HG03175 (cell line): ENCODE data around the gene HIF1A.

Experiments used
- ATAC-seq: cut with Tn5 transposase; IDR thresholded peaks from one replicate; pipeline ENCODE4 v1.9.1; 2021; ENCODE audit warnings: mild to moderate bottlenecking, moderate library complexity; ENCODE audit not compliant: unreplicated experiment

The HIF1A gene

DNA sequence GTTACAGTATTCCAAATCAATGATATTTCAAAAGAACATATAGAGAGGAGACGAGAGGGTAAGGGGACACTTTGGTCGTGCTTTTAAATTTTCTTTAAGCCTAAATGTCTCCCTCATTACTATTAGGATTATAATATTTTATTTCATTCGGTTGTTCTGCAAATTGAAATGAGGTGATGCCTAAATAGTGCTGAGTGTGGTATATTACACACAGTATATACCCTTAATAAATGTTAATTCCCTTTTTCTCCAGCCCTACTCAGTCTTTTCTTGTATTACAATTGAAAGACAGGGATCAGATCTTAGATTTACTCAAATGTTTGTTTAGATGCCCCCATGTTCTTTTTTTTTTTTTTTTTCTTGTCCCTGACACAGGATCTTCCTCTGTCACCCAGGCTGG is 74.6 kb downstream of the HIF1A start:
- no peak for ATAC-seq

DNA sequence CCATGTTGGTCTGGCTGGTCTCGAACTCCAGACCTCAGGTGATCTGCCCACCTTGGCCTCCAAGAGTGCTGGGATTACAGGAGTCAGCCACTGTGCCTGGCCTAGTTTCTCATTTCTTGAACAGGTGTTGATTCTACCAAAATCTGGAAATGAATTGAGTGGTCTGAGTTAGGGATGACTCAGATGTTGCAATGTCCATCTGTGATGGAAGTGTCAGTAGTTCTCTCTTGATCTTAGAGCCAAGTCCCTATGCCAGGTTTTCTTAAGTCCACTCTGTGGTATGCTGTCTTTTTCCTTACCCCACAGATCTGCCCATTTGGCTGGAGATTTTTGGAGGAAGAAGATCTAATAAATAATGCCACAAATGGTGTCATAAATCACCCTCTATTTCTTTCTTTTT is 79.5 kb downstream of the HIF1A start:
- no peak for ATAC-seq

DNA sequence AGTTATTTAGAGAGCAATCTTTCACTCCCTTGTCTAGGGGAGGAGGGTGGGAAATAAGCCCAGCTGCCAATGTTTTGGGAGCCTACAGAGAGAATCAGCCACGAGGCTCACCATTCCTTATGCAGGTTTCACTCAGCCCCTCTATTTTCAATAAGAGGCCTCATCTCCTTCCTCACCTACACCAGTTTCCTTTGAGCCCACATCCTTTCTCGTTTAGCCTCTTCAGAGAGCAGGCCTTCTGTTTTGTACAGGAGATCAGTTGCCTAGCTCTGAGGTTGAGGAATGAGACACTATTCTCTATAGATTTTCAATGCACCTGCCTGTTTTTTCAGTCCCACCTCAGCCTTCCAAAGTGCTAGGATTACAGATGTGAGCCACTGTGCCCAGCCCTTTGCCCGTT is 84.8 kb downstream of the HIF1A start:
- ATAC-seq = peak; percentile 46

DNA sequence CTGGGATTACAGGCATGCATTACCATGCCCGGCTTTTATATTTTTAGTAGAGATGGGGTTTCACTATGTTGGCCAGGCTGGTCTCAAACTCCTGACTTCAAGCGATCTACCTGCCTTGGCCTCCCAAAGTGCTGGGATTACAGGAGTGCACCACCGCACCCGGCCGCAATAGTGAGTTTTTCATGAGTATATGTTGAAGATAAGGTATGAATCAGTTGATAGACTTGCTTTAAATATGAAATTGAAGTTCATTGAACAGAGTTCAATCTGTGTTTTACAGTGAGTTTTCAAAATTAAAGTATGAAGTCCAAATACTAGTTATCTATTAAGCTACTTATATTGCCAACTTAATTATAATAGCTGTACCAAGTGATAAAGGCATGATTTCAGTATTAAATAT is 102.0 kb downstream of the HIF1A start:
- no peak for ATAC-seq
